NK-92 treated with Interleukin-12 subunit alpha and Interleukin-12 subunit beta, amount 100 ng/mL, for 24 hours (cell line): ENCODE data around the gene ZCCHC4.
A peak's percentile ranks its signal among the peaks of the same experiment; 100 is the strongest.

Experiments
- DNase-seq: peaks from one replicate; lab custom pipeline; 2025; lab: John Stamatoyannopoulos, UW

ZCCHC4 gene, protein sequence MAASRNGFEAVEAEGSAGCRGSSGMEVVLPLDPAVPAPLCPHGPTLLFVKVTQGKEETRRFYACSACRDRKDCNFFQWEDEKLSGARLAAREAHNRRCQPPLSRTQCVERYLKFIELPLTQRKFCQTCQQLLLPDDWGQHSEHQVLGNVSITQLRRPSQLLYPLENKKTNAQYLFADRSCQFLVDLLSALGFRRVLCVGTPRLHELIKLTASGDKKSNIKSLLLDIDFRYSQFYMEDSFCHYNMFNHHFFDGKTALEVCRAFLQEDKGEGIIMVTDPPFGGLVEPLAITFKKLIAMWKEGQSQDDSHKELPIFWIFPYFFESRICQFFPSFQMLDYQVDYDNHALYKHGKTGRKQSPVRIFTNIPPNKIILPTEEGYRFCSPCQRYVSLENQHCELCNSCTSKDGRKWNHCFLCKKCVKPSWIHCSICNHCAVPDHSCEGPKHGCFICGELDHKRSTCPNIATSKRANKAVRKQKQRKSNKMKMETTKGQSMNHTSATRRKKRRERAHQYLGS

DNA sequence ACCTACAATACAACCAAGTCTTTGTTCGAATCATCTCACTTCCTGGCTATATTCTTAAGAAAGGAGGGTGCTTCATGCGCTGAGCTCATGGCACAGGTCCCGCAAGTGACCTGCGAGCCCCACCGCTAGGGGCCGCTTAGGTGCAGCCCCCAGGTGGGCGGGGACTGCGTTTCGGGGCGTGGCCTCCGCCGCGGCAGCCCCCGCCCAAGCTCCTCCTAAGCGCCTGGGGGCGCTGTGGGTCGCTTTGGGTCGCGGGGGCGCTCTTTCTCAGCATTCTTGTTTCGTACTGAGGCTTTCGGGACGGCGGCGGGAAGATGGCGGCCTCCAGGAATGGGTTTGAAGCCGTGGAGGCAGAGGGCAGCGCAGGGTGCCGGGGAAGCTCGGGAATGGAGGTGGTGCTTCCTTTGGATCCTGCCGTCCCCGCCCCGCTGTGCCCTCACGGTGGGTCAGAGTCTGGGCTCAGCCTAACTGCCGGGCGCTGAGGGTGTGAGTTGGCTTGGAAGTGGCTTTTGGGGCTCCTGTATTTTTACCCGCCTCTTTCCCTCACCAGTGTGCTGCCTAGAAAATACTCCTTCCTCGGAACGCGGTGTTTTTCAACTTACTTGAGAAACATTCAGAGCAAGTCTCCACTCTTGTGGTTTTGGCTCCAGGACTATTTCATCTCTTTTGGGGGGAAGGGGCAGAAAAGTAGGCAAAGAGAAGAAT is at the start of gene ZCCHC4:
TSS of gene ZCCHC4 (plus strand) at position 279 of the 705 bp plus-strand sequence. CDS start at position 315, 36 bp downstream.
- peak; percentile 77 for DNase-seq

DNA sequence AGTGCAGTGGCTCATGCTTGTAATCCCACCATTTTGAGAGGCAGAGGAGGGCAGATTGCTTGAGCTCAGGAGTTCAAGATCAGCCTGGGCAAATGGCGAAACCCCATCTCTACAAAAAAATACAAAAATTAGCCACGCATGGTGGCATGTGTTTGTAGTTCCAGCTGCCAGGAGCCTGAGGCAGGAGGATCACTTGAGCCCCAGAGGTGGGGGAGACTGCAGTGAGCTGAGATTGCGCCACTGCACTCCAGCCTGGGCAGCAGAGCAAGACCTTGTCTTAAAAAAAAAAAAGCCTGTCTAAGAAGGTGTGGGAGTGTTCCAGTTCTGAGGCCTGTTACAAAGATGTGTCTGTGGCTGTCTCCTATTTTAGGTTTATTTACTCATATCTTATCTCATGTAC is 40.7 kb upstream of the ZCCHC4 start:
- DNase-seq, result no peak

DNA sequence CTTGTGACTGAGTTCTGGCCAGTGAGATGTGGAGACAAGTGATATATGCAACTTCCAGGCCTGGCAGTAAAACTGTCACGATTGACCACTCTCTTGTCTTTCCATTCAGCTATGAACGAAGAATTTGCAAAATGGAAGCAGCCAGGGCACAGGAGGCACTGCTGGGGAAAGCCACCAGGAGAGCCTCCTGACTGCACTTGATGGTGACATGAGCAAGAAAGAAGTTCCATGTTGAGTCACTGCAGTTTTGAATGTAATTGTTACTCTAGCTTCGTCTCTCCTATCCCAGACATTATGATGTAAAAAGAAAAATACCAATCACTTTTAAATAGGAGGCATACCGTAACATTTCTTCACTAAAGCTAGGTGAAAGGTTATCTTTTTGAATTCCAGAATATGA is 32.4 kb upstream of the ZCCHC4 start:
- no peak for DNase-seq

GRCh38 chr4:25283948-25284347 is 28.6 kb upstream of the ZCCHC4 start:
- DNase-seq, result no peak

- no peak for DNase-seq
Measured at GRCh38 chr4:25284466-25284865, 28.1 kb upstream of the ZCCHC4 start.

GRCh38 chr4:25290490-25291067 is 22.0 kb upstream of the ZCCHC4 start:
- no peak for DNase-seq

- no peak for DNase-seq
Measured at GRCh38 chr4:25291158-25291733, 21.3 kb upstream of the ZCCHC4 start.

- no peak for DNase-seq
Measured at GRCh38 chr4:25297528-25298242, 14.9 kb upstream of the ZCCHC4 start.

GRCh38 chr4:25299476-25300203 is 12.9 kb upstream of the ZCCHC4 start:
- DNase-seq, result no peak

DNA sequence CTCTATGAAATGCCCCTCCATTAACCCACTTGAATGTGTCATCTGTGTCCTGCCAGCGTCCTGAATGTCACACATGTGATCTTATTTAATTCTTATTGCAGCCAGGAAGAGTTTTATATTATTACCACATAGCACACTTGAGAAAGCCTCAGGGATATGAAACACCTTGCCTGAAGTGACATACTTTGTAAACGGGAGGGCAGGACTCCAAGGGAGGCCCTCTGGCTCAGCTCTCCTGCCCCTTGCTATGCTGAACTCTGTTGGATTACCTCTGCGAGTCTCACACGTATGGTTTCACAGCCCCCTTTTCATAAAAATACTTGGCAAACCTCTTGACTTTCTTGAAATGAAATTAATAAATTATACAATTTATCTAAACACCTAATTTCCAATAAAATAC is 11.1 kb upstream of the ZCCHC4 start:
- no peak for DNase-seq

- DNase-seq, result no peak
Measured at GRCh38 chr4:25302626-25303025, 9.9 kb upstream of the ZCCHC4 start.

DNA sequence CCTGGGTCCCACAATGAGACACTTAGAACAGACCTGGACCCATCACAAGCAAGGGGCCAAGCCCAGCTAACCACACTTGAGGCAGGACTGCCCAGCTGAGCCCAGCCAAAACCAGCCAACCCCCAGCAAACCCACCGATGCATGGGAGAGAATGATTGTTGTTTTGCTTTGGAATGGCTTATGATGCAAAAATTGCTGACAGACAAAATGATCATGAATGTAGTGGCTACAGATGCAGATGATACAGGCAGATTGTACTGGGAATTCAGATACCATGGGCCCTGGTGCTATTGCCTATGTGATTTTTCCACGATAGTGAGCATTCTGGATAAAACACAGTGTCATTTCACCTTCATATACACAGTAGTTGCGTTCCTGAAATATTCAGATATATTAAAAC is 9.0 kb upstream of the ZCCHC4 start:
- DNase-seq, result no peak

DNA sequence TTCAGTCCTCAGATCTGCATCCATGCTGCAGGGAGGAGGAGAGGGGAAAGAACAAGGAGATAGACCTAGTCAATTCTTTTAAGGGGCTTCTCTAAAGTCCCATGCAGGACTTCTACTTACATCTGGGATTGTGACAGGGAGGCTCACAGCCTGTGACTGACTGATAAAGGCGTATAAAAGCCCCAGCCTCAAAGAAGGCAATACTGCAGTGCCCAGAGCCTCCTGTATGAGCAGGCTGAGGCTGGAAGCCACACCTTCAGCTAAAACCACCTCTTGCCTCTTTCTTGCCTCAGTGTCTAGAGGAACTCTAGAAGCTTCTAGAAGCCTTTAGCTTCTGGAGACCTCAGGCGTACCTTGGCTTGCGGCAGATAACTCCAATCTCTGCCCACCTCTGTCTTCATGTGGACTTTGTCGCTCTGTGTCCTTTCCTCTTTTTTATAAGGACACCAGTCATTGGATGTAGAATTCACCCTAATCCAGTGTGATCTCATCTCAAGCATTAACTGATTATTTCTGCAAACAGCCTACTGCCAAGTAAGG is 6.0 kb upstream of the ZCCHC4 start:
- DNase-seq, result no peak

DNA sequence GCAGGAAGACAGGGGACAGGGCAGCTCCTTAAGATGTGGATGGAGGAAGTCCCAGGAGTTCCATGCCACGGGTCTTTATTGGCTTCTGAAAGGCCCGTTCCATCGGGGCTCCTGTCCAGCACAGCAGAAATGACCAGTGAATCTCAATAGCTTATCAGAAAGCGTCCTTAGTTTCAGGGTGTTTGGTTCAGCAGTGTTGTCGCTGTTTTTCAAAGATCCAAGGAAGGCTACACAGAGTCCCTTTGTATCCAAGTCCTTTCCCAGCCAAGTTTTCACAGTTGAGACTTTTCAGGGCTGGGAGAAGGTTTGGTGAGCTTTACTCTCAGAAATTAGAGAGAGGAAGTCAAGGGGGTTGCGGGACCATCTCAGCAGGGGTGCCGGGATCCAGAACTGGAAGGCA is 5.0 kb upstream of the ZCCHC4 start:
- DNase-seq, result no peak

DNA sequence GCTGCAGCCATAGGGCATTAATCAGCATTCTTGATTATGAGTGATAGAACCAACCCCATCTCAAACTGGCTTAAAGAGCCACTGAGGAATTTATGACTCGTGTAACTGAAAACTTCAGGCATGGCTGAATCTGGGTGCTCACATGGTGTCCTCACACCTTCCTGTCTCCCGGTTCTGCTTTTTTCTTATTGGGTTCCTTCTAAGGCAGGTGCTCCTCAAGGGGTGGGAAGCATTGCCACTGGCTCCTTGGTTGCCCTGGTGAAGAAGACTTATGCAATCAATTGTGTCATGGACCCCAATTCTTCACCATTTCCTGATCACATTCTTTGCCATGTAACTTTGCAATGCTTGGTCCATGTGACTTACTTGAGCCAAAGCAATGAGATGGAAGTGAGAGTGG is 4.3 kb upstream of the ZCCHC4 start:
- DNase-seq, result no peak

DNA sequence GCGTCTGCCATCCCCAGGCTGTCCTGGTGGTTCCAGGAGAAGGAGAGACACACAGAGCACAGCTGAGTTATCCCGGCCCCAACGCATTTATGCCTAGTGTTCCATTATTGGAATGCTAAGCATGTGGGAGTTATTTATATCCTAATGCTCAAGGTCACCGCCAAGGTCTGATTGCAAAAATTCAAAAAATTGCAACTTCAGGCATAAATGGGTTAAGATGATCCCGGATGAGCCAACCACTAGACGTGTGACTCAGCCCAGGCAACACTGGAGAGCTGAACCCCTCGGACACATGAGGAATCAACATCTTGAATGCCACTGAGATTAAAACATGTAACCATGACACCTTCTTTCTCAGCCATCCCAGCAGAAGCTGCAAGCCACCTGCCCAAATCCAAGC is 3.8 kb upstream of the ZCCHC4 start:
- no peak for DNase-seq

- DNase-seq, result no peak
Measured at GRCh38 chr4:25310066-25310802, 2.3 kb upstream of the ZCCHC4 start.

DNA sequence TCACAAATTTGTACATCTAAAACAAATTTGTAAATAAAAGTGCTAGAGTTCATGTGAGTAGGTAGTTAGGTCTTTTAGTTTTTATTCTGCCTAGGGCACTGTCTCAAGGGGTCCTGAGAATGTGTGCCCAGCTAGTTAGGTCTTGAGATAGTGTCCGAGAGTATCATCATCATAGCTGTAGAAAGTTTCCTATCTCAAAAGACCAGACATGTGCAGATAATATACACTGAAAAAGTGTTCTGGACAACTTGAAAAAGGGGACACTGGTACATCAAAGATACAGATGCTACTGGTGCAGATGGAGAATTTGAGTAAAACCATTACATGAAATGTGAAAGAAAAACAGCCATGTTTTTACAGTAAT is 1.8 kb upstream of the ZCCHC4 start:
- no peak for DNase-seq

GRCh38 chr4:25313201-25313895 is 774 bp downstream of the ZCCHC4 start:
- DNase-seq, result no peak

DNA sequence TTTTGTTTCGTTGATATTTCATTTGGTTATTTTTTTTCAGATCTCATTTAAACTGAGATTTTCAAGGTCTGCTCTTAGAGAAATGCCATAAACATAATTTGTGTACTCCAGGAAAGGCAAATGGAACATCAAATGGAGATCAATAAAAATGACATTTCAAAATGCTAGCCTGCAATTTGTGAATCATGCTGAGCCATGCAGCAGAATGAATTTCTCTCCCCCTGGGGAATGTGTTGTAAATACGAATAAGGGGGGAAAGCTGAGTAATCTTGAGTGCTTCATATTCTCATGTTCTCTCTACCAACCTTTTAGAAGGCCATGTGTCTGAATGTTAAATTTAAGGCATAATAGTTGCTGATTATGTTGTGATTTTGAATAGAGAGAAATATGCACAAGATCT is 7.8 kb downstream of the ZCCHC4 start:
- DNase-seq, result no peak
